ENCODE results near the gene XYLT1. TPM values are rescaled to one million over a fixed set of nuclear protein-coding genes. Genes with fewer than 3 reads are reported as not detected.

XYLT1 gene
- total and polyA plus RNA-seq, 2 of the 8 experiments (the other 6 are each of a cell fraction or from before 2014, with no cell fraction given): 6.6 to 25.4 TPM

DNA sequence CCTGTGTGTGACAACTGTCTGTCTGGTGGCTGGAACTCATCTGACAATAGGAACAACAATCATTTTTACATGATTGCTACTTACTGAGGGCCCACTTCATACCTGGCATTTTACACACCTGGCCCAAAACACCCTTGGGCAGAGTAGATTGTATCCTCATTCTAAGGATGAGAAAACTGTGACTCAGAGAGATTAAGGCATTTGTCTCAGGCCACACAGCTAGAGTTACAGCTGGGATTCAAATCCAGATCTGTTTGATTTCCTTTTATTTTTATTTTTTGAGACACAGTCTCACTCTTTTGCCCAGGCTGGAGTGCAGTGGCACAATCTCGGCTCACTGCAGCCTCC, 242.1 kb downstream of the XYLT1 start:
- Histone ChIP-seq H4K91ac (replicated peaks; ENCODE audit: insufficient read length, low read length) (no peak overlapping the region), H4K20me1 (replicated peaks in 1 of 2; ENCODE audit: control insufficient read depth in 1 of 2, insufficient read depth in 2 of 2, low read length in 2 of 2) (peaks cover 0 to 3% of the 10 kb centered on the region in 2 experiments), H3K4ac (replicated peaks; ENCODE audit: insufficient read length, low read depth, low read length) (no peak overlapping the region), H3K23ac (ENCODE audit: insufficient read length) (no peak overlapping the region), H2BK20ac (ENCODE audit: low read length) (no peak overlapping the region), H3K56ac (replicated peaks; ENCODE audit: insufficient read length, low read depth, low read length) (no peak overlapping the region), H3K27me3 (replicated peaks in 1 of 4; ENCODE audit: control insufficient read depth in 3 of 4, extremely low read depth in 1 of 4, insufficient read depth in 3 of 4, low read length in 3 of 4) (no peaks in the 10 kb centered on the region), H2AFZ (ENCODE audit: low read length) (no peak overlapping the region), H3K4me1 (replicated peaks in 1 of 4; ENCODE audit: control insufficient read depth in 3 of 4, insufficient read depth in 4 of 4, low read length in 3 of 4) (peaks cover 0 to 9% (median 0%) of the 10 kb centered on the region in 4 experiments; a peak in 2 of 7 replicates), H3K4me2 (ENCODE audit: insufficient read depth in 1 of 2, low read depth in 2 of 2, low read length in 2 of 2) (no peak overlapping the region), H3K9me3 (ENCODE audit: insufficient read depth in 2 of 2, low read depth in 1 of 2, low read length in 1 of 2) (no peaks in the 10 kb centered on the region), H3K18ac (ENCODE audit: extremely low read depth, low read length) (no peak overlapping the region), H2BK5ac (ENCODE audit: low read depth, low read length) (no peak overlapping the region), H3K23me2 (ENCODE audit: low read depth, low read length) (peaks cover 5% of the 10 kb centered on the region; the same call in 1 of the 2 replicates), H2AK5ac (ENCODE audit: low read depth, low read length) (no peak overlapping the region), H2BK15ac (ENCODE audit: low read length) (no peak overlapping the region), H3K9ac (replicated peaks in 1 of 4; ENCODE audit: extremely low read depth in 1 of 4, low read depth in 3 of 4, low read length in 3 of 4) (no peak overlapping the region), H3K79me2 (ENCODE audit: control insufficient read depth in 1 of 2, insufficient read depth in 2 of 2, low read length in 2 of 2) (no peaks in the 10 kb centered on the region; a peak in 1 of 4 replicates), H4K5ac (ENCODE audit: insufficient read length, low read depth, low read length) (no peak overlapping the region), H2BK12ac (ENCODE audit: low read depth, low read length) (no peak overlapping the region), H4K8ac (ENCODE audit: extremely low read depth, insufficient read depth, low read length) (no peak overlapping the region), H3K14ac (ENCODE audit: insufficient read length) (no peak overlapping the region), H2BK120ac (replicated peaks; ENCODE audit: low read depth, low read length) (no peak overlapping the region), H3K4me3 (ENCODE audit: extremely low read depth in 1 of 4, insufficient read depth in 2 of 4, low read depth in 3 of 4, low read length in 4 of 4) (no peak overlapping the region), H3K79me1 (ENCODE audit: low read depth, low read length) (peaks cover 2% of the 10 kb centered on the region; the same call in 1 of the 2 replicates), H3K27ac (ENCODE audit: low read depth, low read length) (no peak overlapping the region), H3K36me3 (ENCODE audit: control insufficient read depth in 2 of 4, insufficient read depth in 4 of 4, low read length in 3 of 4) (no peaks in the 10 kb centered on the region)
- 94% methylated on average over 1 of the region's 1 CpG; no CpG with 5 or more reads in 1 of the 2 experiments for WGBS, 2 experiments (ENCODE audit: extremely low coverage in 1 of 2, insufficient coverage in 1 of 2, insufficient read length in 1 of 2, insufficient replicate concordance in 2 of 2, low coverage in 1 of 2, low lambda C conversion rate in 2 of 2, missing lambda C conversion rate in 1 of 2)
- no peak for DNase-seq (ENCODE audit: low read depth in 1 of 2, low spot score in 2 of 2)
- CTCF ChIA-PET (ENCODE audit: partially characterized antibody): interaction anchor here (0.9 to 1.2 kb wide), 3 partner anchors 238 to 298 kb away, joined by 3 to 4 read pairs (median 3); no protein-coding TSS in a partner anchor
- POLR2A ChIA-PET (ENCODE audit: partially characterized antibody): no interaction called here
- no peak for TF ChIP-seq SP4 (IDR thresholded peaks at IDR 0.05; ENCODE audit: low read length)
- no peak for TF ChIP-seq RNF2 (IDR thresholded peaks at IDR 0.05; ENCODE audit: borderline replicate concordance, low read depth, low read length, missing control alignments, poor library complexity, severe bottlenecking)
- no peak for TF ChIP-seq POLR2AphosphoS5 (IDR thresholded peaks at IDR 0.05; ENCODE audit: low read depth, low read length)
- TF ChIP-seq EP300 (IDR thresholded peaks at IDR 0.05; ENCODE audit: borderline replicate concordance in 1 of 2, low read depth in 2 of 2, low read length in 2 of 2): no peak
- TF ChIP-seq MAFK (IDR thresholded peaks at IDR 0.05; ENCODE audit: low read depth, low read length): no peak
- no peak for FAIRE-seq

Measured in H1 (cell line).